Breast epithelium (tissue), 4 donors: ENCODE results near the gene HELZ. TPM values are rescaled to one million over a fixed set of nuclear protein-coding genes. Genes with fewer than 3 reads are reported as not detected.
"Not testable (repeated sequence)": the region's sequence is repeated elsewhere in the genome, so short reads cannot be mapped to it uniquely, and the experiment has no call there.

Experiments used
- DNase-seq, 2 donors: peaks; one replicate each; pipeline ENCODE4 v3.0.0-alpha.2; 2019; ENCODE audit warnings: low spot score in 2 of 2
- H3K27ac ChIP-seq, 2 donors: fragments of 200-600 bp; sonication (generic) in 1 of 2; one replicate each; pipeline ENCODE4 v1.5.1; 2016 to 2019; ENCODE audit warnings: mild to moderate bottlenecking in 1 of 2
- H3K27me3 ChIP-seq, 2 donors: fragments of 200-600 bp; sonication (generic) in 1 of 2; one replicate each; pipeline versions ENCODE4 v1.5.1 to v1.6.0; 2017 to 2019; ENCODE audit warnings: control low read depth in 1 of 2, mild to moderate bottlenecking in 1 of 2
- H3K36me3 ChIP-seq: fragments of 200-600 bp; one replicate; pipeline ENCODE4 v1.5.1; 2019
- H3K4me1 ChIP-seq, 2 donors: fragments of 200-600 bp; sonication (generic); one replicate each; pipeline ENCODE4 v1.5.1; 2016 to 2019; ENCODE audit warnings: control low read depth in 1 of 2
- H3K4me3 ChIP-seq, 3 donors: fragments of 200-600 bp; sonication (generic); 1 replicate in 2 of 3; 2 replicates in 1 of 3; pipeline ENCODE4 v1.5.1; 2016 to 2019; ENCODE audit warnings: mild to moderate bottlenecking in 3 of 3, moderate library complexity in 2 of 3
- H3K9me3 ChIP-seq, 2 donors: fragments of 200-600 bp; sonication (generic) in 1 of 2; one replicate each; pipeline ENCODE4 v1.5.1; 2016 to 2019; ENCODE audit warnings: control low read depth in 1 of 2
- CTCF ChIP-seq, 3 donors: fragments of 450-650 bp; IDR thresholded peaks; one replicate each; pipeline ENCODE4 v1.5.1; 2016 to 2017; ENCODE audit warnings: antibody characterized with exemption in 3 of 3, mild to moderate bottlenecking in 3 of 3, moderate library complexity in 3 of 3
- POLR2A ChIP-seq: fragments of 450-650 bp; IDR thresholded peaks from one replicate; pipeline ENCODE4 v1.6.1; 2016; ENCODE audit warnings: antibody characterized with exemption, mild to moderate bottlenecking, moderate library complexity
- POLR2AphosphoS5 ChIP-seq, 3 donors: sonication (generic); formaldehyde crosslinking; IDR thresholded peaks; one replicate each; pipeline ENCODE4 v1.6.1; 2017; ENCODE audit warnings: antibody characterized with exemption in 3 of 3
- intact Hi-C: fragments of 100-400 bp; cut with DNase I; formaldehyde crosslinking; loops from one replicate; pipeline ENCODE4 v1.15.1; 2023; ENCODE audit warnings: low total_unique reads
- total RNA-seq, 3 donors: library from RNA; depleted of rRNA; stranded (reverse); fragments of >200 nt; gene quantifications; one replicate each; pipeline ENCODE4 v1.1.0, GENCODE V29; 2016

HELZ gene
- total RNA-seq, 3 donors from 2014 or later, result 66.5 to 104 (median 79.8) TPM

GRCh38 chr17:67145183-67145805 is 99.7 kb downstream of the HELZ start:
- TF ChIP-seq CTCF (IDR thresholded peaks at IDR 0.05), result no peak
- TF ChIP-seq POLR2A, result no peak
- no peak for TF ChIP-seq POLR2AphosphoS5 (IDR thresholded peaks at IDR 0.05)
- DNase-seq, result no peak
- no peaks in the 10 kb centered on the region for H3K27me3 ChIP-seq
- intact Hi-C loops, result no loop called here
- no peak overlapping the region for H3K27ac ChIP-seq
- no peaks in the 10 kb centered on the region for H3K9me3 ChIP-seq
- H3K36me3 ChIP-seq, result peaks cover 7% of the 10 kb centered on the region
- H3K4me1 ChIP-seq, result no peaks in the 10 kb centered on the region
- H3K4me3 ChIP-seq, result no peak overlapping the region

GRCh38 chr17:67143318-67143717 is 101.7 kb downstream of the HELZ start:
- TF ChIP-seq POLR2AphosphoS5 (IDR thresholded peaks at IDR 0.05), result no peak
- no peak for TF ChIP-seq POLR2A
- no peak for TF ChIP-seq CTCF (IDR thresholded peaks at IDR 0.05)
- no peak overlapping the region for H3K4me3 ChIP-seq
- intact Hi-C loops, result no loop called here
- H3K9me3 ChIP-seq, result no peaks in the 10 kb centered on the region
- no peaks in the 10 kb centered on the region for H3K4me1 ChIP-seq
- H3K27me3 ChIP-seq, result no peaks in the 10 kb centered on the region
- no peak overlapping the region for H3K27ac ChIP-seq
- no peak for DNase-seq
- peaks cover 7% of the 10 kb centered on the region for H3K36me3 ChIP-seq

- DNase-seq, H3K9me3 ChIP-seq, H3K36me3 ChIP-seq, H3K27ac ChIP-seq, intact Hi-C loops, H3K27me3 ChIP-seq, H3K4me1 ChIP-seq, H3K4me3 ChIP-seq: not testable (repeated sequence)
These were observed 103.0 kb downstream of the HELZ start for GRCh38 chr17:67142030-67142429.

GRCh38 chr17:67139784-67140665 is 105.0 kb downstream of the HELZ start:
- TF ChIP-seq CTCF (IDR thresholded peaks at IDR 0.05) (no peak), POLR2AphosphoS5 (IDR thresholded peaks at IDR 0.05) (no peak), POLR2A (no peak)
- Histone ChIP-seq H3K4me3 (no peak overlapping the region), H3K27me3 (no peaks in the 10 kb centered on the region), H3K9me3 (no peaks in the 10 kb centered on the region), H3K27ac (no peak overlapping the region), H3K36me3 (peaks cover 6% of the 10 kb centered on the region), H3K4me1 (no peaks in the 10 kb centered on the region)
- intact Hi-C loops, result no loop called here
- no peak for DNase-seq

- peaks cover 4% of the 10 kb centered on the region for H3K36me3 ChIP-seq
These were observed 105.7 kb downstream of the HELZ start for GRCh38 chr17:67139289-67139688.

More at GRCh38 chr17:67139289-67139688, 105.7 kb downstream of the HELZ start:
- Histone ChIP-seq H3K27ac (no peak overlapping the region), H3K27me3 (no peaks in the 10 kb centered on the region), H3K9me3 (no peaks in the 10 kb centered on the region), H3K4me1 (no peaks in the 10 kb centered on the region), H3K4me3 (no peak overlapping the region)
- TF ChIP-seq POLR2AphosphoS5 (IDR thresholded peaks at IDR 0.05) (no peak), CTCF (IDR thresholded peaks at IDR 0.05) (no peak), POLR2A (no peak)
- intact Hi-C loops, result no loop called here
- DNase-seq, result no peak
